ENCODE measurements around the gene CCDC106. TPM values are rescaled to one million over a fixed set of nuclear protein-coding genes. Genes with fewer than 3 reads are reported as not detected.
A peak's percentile ranks its signal among the peaks of the same experiment; 100 is the strongest.

The CCDC106 gene
- total and polyA plus RNA-seq, 2 experiments from 2014 or later, result 12.0 to 15.2 TPM

DNA sequence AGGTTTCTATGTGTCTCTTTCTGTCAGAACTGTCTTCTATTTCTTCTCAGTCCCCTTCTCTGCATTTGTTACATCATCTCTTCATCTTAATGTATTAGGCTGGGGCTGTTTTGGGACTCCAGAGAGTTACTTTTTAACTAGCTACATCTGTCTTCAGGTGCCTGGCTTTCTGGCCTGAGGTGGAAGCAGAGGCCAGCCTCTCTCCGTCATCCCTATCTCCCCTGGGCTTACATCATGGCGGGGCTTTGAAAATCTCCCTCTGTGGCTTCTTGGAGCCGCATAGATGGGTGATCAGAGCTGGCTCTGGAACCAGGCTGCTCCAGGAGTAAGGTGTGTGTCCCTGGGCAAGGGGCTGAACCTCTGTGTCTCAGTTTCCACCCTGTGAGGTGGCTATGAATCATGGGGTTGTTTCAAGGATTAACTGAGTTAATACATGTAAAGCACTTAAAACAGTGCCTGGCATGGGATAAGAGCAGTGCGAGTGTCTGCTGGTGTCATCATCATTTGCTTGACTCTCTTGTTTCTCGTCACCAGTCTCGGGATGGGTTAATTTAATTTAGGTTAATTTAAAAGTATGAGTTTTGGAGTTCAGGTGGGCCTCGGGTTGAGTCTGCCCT is 29.0 kb downstream of the CCDC106 start:
- Histone ChIP-seq H3F3A (ENCODE audit: insufficient read depth) (peaks cover 32% of the 10 kb centered on the region), H3K27me3 (replicated peaks; ENCODE audit: insufficient read depth) (no peaks in the 10 kb centered on the region), H3K4me2 (ENCODE audit: unreplicated experiment) (peak overlapping the region; percentile 94), H3K4me1 (ENCODE audit: insufficient read depth) (peaks cover 44% of the 10 kb centered on the region), H3K36me3 (ENCODE audit: low read depth) (peaks cover 12% of the 10 kb centered on the region; the same call in 1 of the 2 replicates), H2AFZ (no peak overlapping the region), H3K79me2 (ENCODE audit: insufficient read depth) (peaks cover 95% of the 10 kb centered on the region), H3K9ac (peak overlapping the region; percentile 91), H3K9me2 (ENCODE audit: insufficient read depth) (no peaks in the 10 kb centered on the region), H3K4me3 (peak overlapping the region; percentile 93), H4K20me1 (ENCODE audit: insufficient read depth) (peaks cover 5% of the 10 kb centered on the region; the same call in 1 of the 2 replicates), H3K9me3 (ENCODE audit: low read depth) (no peaks in the 10 kb centered on the region), H3K27ac (no peak overlapping the region)
- in situ Hi-C loops (cut with MboI), result no loop called here
- WGBS, 2 experiments (ENCODE audit: low coverage in 1 of 2, low lambda C conversion rate in 2 of 2, missing lambda C conversion rate in 2 of 2), result 67 to 70% methylated on average over 7 of the region's 7 CpGs
- DNase-seq, result peak; percentile 23
- TF ChIP-seq EZH2phosphoT487 (IDR thresholded peaks at IDR 0.05; ENCODE audit: insufficient read depth, low read depth) (no peak), EZH2 (IDR thresholded peaks at IDR 0.05; ENCODE audit: insufficient read depth, poor library complexity, severe bottlenecking) (no peak)

DNA sequence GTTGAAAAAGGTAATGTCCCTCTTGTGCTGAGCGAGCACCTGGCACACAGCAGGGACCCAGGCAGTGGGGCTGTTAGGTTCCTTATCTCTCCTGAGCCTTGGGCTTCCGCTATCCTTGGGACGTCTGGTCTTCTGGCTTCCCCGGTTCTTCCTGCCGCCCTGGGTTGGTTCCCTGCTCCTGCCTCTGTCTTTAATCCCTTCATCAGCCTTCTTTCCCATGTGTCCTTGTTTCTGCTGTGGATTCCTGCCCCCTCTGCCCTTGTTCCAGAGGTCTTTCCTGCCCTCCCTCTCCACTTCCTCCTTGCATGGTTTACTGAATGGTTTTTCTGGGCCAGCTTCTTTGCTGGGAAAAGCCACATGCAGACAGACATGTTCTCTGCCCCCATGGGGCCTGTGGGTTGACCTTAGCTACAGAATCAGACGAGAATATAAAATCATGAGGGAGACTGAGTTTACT is 29.6 kb downstream of the CCDC106 start:
- H2AFZ ChIP-seq, result no peak overlapping the region
- peaks cover 40% of the 10 kb centered on the region for H3K4me1 ChIP-seq (ENCODE audit: insufficient read depth)
- 0 out of 2 replicates have a peak overlapping the region, but pooled peaks have one; percentile 91 for H3K9ac ChIP-seq
- peak overlapping the region; percentile 94 for H3K4me2 ChIP-seq (ENCODE audit: unreplicated experiment)
- peaks cover 14% of the 10 kb centered on the region; the same call in 1 of the 2 replicates for H3K36me3 ChIP-seq (ENCODE audit: low read depth)
- H3K27ac ChIP-seq, result no peak overlapping the region
- H3K27me3 ChIP-seq (replicated peaks; ENCODE audit: insufficient read depth), result no peaks in the 10 kb centered on the region
- H3K4me3 ChIP-seq, result no peak overlapping the region
- H3F3A ChIP-seq (ENCODE audit: insufficient read depth), result peaks cover 28% of the 10 kb centered on the region
- H3K9me3 ChIP-seq (ENCODE audit: low read depth), result no peaks in the 10 kb centered on the region
- no peaks in the 10 kb centered on the region for H3K9me2 ChIP-seq (ENCODE audit: insufficient read depth)
- no peak for DNase-seq
- no peak for TF ChIP-seq EZH2 (IDR thresholded peaks at IDR 0.05; ENCODE audit: insufficient read depth, poor library complexity, severe bottlenecking)
- no peak for TF ChIP-seq EZH2phosphoT487 (IDR thresholded peaks at IDR 0.05; ENCODE audit: insufficient read depth, low read depth)
- peaks cover 95% of the 10 kb centered on the region for H3K79me2 ChIP-seq (ENCODE audit: insufficient read depth)
- in situ Hi-C loops (cut with MboI), result no loop called here
- H4K20me1 ChIP-seq (ENCODE audit: insufficient read depth), result peaks cover 5% of the 10 kb centered on the region; the same call in 1 of the 2 replicates
- WGBS, 2 experiments (ENCODE audit: low coverage in 1 of 2, low lambda C conversion rate in 2 of 2, missing lambda C conversion rate in 2 of 2), result 92% methylated on average over 6 of the region's 6 CpGs

DNA sequence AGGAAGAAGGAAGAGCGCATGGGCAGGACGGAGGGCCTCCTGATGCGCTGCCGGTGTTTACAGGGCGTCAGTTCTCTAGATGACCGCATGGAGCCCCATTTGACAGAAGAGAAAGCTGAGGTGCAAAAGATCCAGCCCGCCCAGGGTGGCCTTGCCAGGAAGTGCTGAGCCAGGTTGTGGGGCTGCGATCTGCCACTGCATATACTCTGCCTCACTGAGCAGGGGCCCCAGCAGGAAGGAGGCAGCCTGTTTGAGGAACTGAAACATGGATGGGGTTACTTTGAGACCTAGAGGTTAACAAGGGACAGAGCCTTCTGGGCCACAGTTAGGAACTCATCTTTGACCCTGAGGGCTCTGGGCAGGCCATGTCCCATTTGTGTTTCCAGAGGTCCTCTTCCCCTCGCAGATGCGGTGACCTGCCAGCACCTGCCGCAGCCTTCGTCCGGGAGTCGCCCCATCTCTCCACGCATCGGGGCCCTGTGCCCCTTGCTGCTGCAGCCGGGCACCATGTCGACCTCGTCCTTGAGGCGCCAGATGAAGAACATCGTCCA is 30.2 kb downstream of the CCDC106 start:
- 85 to 87% methylated on average over 21 of the region's 21 CpGs for WGBS, 2 experiments (ENCODE audit: low coverage in 1 of 2, low lambda C conversion rate in 2 of 2, missing lambda C conversion rate in 2 of 2)
- Histone ChIP-seq H3K27me3 (replicated peaks; ENCODE audit: insufficient read depth) (no peaks in the 10 kb centered on the region), H3K36me3 (ENCODE audit: low read depth) (peaks cover 14% of the 10 kb centered on the region; the same call in 1 of the 2 replicates), H3K9me2 (ENCODE audit: insufficient read depth) (no peaks in the 10 kb centered on the region), H3K4me3 (no peak overlapping the region), H3K4me2 (ENCODE audit: unreplicated experiment) (no peak overlapping the region), H4K20me1 (ENCODE audit: insufficient read depth) (peaks cover 5% of the 10 kb centered on the region; the same call in 1 of the 2 replicates), H3K79me2 (ENCODE audit: insufficient read depth) (peaks cover 95% of the 10 kb centered on the region), H3K27ac (no peak overlapping the region), H3K9ac (0 out of 2 replicates have a peak overlapping the region, but pooled peaks have one; percentile 91), H2AFZ (no peak overlapping the region), H3K4me1 (ENCODE audit: insufficient read depth) (peaks cover 38% of the 10 kb centered on the region), H3K9me3 (ENCODE audit: low read depth) (no peaks in the 10 kb centered on the region), H3F3A (ENCODE audit: insufficient read depth) (peaks cover 22% of the 10 kb centered on the region)
- no peak for DNase-seq
- in situ Hi-C loops (cut with MboI), result no loop called here
- TF ChIP-seq EZH2 (IDR thresholded peaks at IDR 0.05; ENCODE audit: insufficient read depth, poor library complexity, severe bottlenecking) (no peak), EZH2phosphoT487 (IDR thresholded peaks at IDR 0.05; ENCODE audit: insufficient read depth, low read depth) (no peak)

DNA sequence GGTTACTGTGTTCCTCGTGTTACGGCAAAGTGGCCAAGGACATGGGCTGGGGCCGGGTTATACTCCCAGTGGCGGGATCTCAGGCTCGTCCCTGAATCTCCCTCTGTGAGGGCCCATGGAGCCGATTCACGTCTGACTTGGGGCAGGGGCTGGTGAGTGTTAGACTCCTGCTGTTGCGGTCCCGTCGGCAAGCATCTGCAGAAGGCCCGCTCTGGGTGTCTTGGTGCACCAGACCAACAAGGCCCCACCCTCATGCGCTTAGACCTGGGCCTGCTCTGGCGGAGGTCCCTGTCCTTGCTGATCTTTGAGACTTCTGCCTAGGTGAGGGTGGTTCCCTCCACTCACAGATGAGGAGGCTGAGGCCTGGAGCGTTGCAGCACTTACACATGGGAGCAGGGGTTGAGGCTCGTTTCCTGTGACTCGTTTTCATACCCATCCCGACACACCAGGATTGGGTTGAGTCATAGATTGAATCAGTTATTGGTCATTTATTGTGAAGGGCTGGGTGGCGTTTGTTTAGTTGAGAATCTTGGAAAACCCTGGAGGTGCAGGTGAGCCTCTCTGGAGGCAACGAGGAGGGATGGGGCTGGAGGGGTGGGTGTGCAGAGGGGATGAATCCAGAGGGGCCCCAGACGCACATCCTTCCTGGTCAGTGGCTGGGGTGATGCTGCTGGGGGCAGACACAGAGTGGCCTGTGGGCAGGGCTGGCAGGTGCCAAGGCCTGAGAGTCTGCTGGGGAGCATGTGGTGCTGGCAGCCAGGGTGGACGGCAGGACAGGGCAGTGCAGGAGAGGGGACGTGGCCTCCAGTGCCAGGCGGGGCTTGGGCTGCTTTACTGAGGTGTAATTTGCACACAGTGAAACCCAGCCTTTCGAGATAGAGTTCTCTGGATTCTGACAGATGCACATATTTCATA is 31.6 kb downstream of the CCDC106 start:
- 56 to 62% methylated on average over 20 to 24 of the region's 24 CpGs for WGBS, 2 experiments (ENCODE audit: low coverage in 1 of 2, low lambda C conversion rate in 2 of 2, missing lambda C conversion rate in 2 of 2)
- no peak overlapping the region for H3K4me3 ChIP-seq
- no peaks in the 10 kb centered on the region for H3K27me3 ChIP-seq (replicated peaks; ENCODE audit: insufficient read depth)
- peak overlapping the region; percentile 45 for H3K27ac ChIP-seq
- in situ Hi-C loops (cut with MboI), result no loop called here
- H3K9ac ChIP-seq, result no peak overlapping the region
- no peak for TF ChIP-seq EZH2 (IDR thresholded peaks at IDR 0.05; ENCODE audit: insufficient read depth, poor library complexity, severe bottlenecking)
- TF ChIP-seq EZH2phosphoT487 (IDR thresholded peaks at IDR 0.05; ENCODE audit: insufficient read depth, low read depth), result no peak
- 0 out of 2 replicates have a peak, but pooled peaks cover 5% of the 10 kb centered on the region for H4K20me1 ChIP-seq (ENCODE audit: insufficient read depth)
- peaks cover 14% of the 10 kb centered on the region; the same call in 1 of the 2 replicates for H3K36me3 ChIP-seq (ENCODE audit: low read depth)
- H3K79me2 ChIP-seq (ENCODE audit: insufficient read depth), result peaks cover 96% of the 10 kb centered on the region
- peaks cover 34% of the 10 kb centered on the region for H3K4me1 ChIP-seq (ENCODE audit: insufficient read depth)
- H3F3A ChIP-seq (ENCODE audit: insufficient read depth), result peaks cover 16% of the 10 kb centered on the region
- peak; percentile 84 for DNase-seq
- H3K4me2 ChIP-seq (ENCODE audit: unreplicated experiment), result no peak overlapping the region
- H3K9me3 ChIP-seq (ENCODE audit: low read depth), result no peaks in the 10 kb centered on the region
- H3K9me2 ChIP-seq (ENCODE audit: insufficient read depth), result no peaks in the 10 kb centered on the region
- no peak overlapping the region for H2AFZ ChIP-seq

All from GM23248 (cell line).